Fibroblast of lung (primary cell): ENCODE measurements around the gene CD248. TPM values are rescaled to one million over a fixed set of nuclear protein-coding genes. Genes with fewer than 3 reads are reported as not detected.

Experiments
- DNase-seq, 2 donors: peaks; one replicate each; pipeline versions ENCODE4 v3.0.0 to v3.0.0-alpha.2; 2010; ENCODE audit warnings: low read depth in 2 of 2
- H2AFZ ChIP-seq: 2 replicates; pipeline ENCODE4 v1.5.1; 2012; ENCODE audit warnings: low read length, control low read depth, inconsistent platforms
- H3K27ac ChIP-seq: 2 replicates; pipeline ENCODE4 v1.5.1; 2011; ENCODE audit warnings: low read length, control low read depth; ENCODE audit not compliant: insufficient read depth
- H3K27me3 ChIP-seq: 2 replicates; pipeline ENCODE4 v1.5.1; 2011; ENCODE audit warnings: mild to moderate bottlenecking, low read length; ENCODE audit not compliant: control insufficient read depth, insufficient read depth
- H3K36me3 ChIP-seq: 2 replicates; pipeline ENCODE4 v1.5.1; 2011; ENCODE audit warnings: low read length; ENCODE audit not compliant: control insufficient read depth, insufficient read depth
- H3K4me1 ChIP-seq: 2 replicates; pipeline ENCODE4 v1.5.1; 2011; ENCODE audit warnings: low read length; ENCODE audit not compliant: control insufficient read depth, insufficient read depth; ENCODE audit errors: extremely low read depth
- H3K4me2 ChIP-seq: 2 replicates; pipeline ENCODE4 v1.5.1; 2011; ENCODE audit warnings: low read length, control low read depth; ENCODE audit not compliant: insufficient read depth; ENCODE audit errors: extremely low read depth
- H3K4me3 ChIP-seq, 4 experiments: fragments of 200-600 bp in 1 of 4; sonication (generic) in 1 of 4; replicated peaks in 1 of 4; 2 replicates each; pipeline ENCODE4 v1.5.1; 2011 to 2016; ENCODE audit warnings: low read length in 4 of 4, low read depth in 3 of 4, mild to moderate bottlenecking in 3 of 4, control low read depth in 2 of 4, inconsistent platforms in 1 of 4, mixed read lengths in 1 of 4; ENCODE audit not compliant: insufficient read depth in 1 of 4; ENCODE audit errors: control extremely low read depth in 1 of 4
- H3K79me2 ChIP-seq: 2 replicates; pipeline ENCODE4 v1.5.1; 2012; ENCODE audit warnings: mild to moderate bottlenecking, low read length, inconsistent platforms; ENCODE audit not compliant: control insufficient read depth, insufficient read depth
- H3K9ac ChIP-seq: 2 replicates; pipeline ENCODE4 v1.5.1; 2011; ENCODE audit warnings: mild to moderate bottlenecking, low read length, control low read depth; ENCODE audit not compliant: insufficient read depth
- H3K9me3 ChIP-seq: 2 replicates; pipeline ENCODE4 v1.5.1; 2012; ENCODE audit warnings: low read depth, low read length; ENCODE audit not compliant: control insufficient read depth, insufficient read depth
- H4K20me1 ChIP-seq: 2 replicates; pipeline ENCODE4 v1.5.1; 2011; ENCODE audit warnings: low read length; ENCODE audit not compliant: control insufficient read depth, insufficient read depth; ENCODE audit errors: extremely low read depth
- CTCF ChIP-seq, 2 donors: IDR thresholded peaks in 1 of 2; conservative IDR thresholded peaks in 1 of 2; 1 replicate in 1 of 2; 2 replicates in 1 of 2; pipeline ENCODE4 v1.5.1; 2011 to 2012; ENCODE audit warnings: low read length in 2 of 2, control low read depth in 1 of 2, inconsistent platforms in 1 of 2, low read depth in 1 of 2, mild to moderate bottlenecking in 1 of 2
- EZH2 ChIP-seq: IDR thresholded peaks from 2 replicates; pipeline ENCODE4 v1.5.1; 2012; ENCODE audit warnings: low read length, control low read depth, mild to moderate bottlenecking; ENCODE audit errors: missing control alignments
- polyA plus RNA-seq, 2 donors: library from polyadenylated mRNA; depleted of rRNA in 1 of 2; stranded (reverse) in 1 of 2; unstranded in 1 of 2; fragments of >200 nt; gene quantifications; 2 replicates each; pipeline ENCODE4 v1.2.1, GENCODE V29; 2011 to 2012; ENCODE audit warnings: missing spikeins in 1 of 2
- total RNA-seq: library from RNA; depleted of rRNA; stranded (reverse); fragments of >200 nt; gene quantifications from 2 replicates; pipeline ENCODE4 v1.2.1, GENCODE V29; 2014

CD248 gene
- total and polyA plus RNA-seq, 2 donors (not counting 1 experiment from before 2014, with no cell fraction given) = 95.6 to 132 TPM

GRCh38 chr11:66299186-66299585 is 17.7 kb downstream of the CD248 start:
- Histone ChIP-seq H3K79me2 (no peaks in the 10 kb centered on the region), H3K36me3 (no peaks in the 10 kb centered on the region), H3K27ac (no peak overlapping the region), H4K20me1 (no peaks in the 10 kb centered on the region), H3K4me1 (no peaks in the 10 kb centered on the region), H2AFZ (no peak overlapping the region), H3K4me2 (no peak overlapping the region), H3K4me3 (no peak overlapping the region), H3K9me3 (no peaks in the 10 kb centered on the region), H3K27me3 (peaks cover 13% of the 10 kb centered on the region), H3K9ac (no peak overlapping the region)
- TF ChIP-seq CTCF (conservative IDR thresholded peaks at IDR 0.05 in 1 of 2, IDR thresholded peaks at IDR 0.05 in 1 of 2; ENCODE audit: low read depth in 1 of 2, low read length in 2 of 2) = no peak
- no peak for TF ChIP-seq EZH2
- no peak for DNase-seq

GRCh38 chr11:66297610-66298009 is 19.2 kb downstream of the CD248 start:
- Histone ChIP-seq H3K79me2 (no peaks in the 10 kb centered on the region), H3K4me1 (no peaks in the 10 kb centered on the region), H3K27me3 (peaks cover 21% of the 10 kb centered on the region), H3K4me3 (no peak overlapping the region), H4K20me1 (no peaks in the 10 kb centered on the region), H2AFZ (no peak overlapping the region), H3K9me3 (no peaks in the 10 kb centered on the region), H3K36me3 (no peaks in the 10 kb centered on the region), H3K4me2 (no peak overlapping the region), H3K27ac (no peak overlapping the region), H3K9ac (no peak overlapping the region)
- DNase-seq = no peak
- TF ChIP-seq EZH2 (no peak), CTCF (conservative IDR thresholded peaks at IDR 0.05 in 1 of 2, IDR thresholded peaks at IDR 0.05 in 1 of 2; ENCODE audit: low read depth in 1 of 2, low read length in 2 of 2) (no peak)

- no peaks in the 10 kb centered on the region for H4K20me1 ChIP-seq
- peaks cover 37% of the 10 kb centered on the region for H3K27me3 ChIP-seq
- no peak for TF ChIP-seq CTCF (conservative IDR thresholded peaks at IDR 0.05 in 1 of 2, IDR thresholded peaks at IDR 0.05 in 1 of 2; ENCODE audit: low read depth in 1 of 2, low read length in 2 of 2)
- TF ChIP-seq EZH2 = no peak
- no peak overlapping the region for H3K9ac ChIP-seq
- no peak overlapping the region for H3K4me3 ChIP-seq
- H2AFZ ChIP-seq = no peak overlapping the region
- DNase-seq = no peak
- H3K36me3 ChIP-seq = no peaks in the 10 kb centered on the region
- no peak overlapping the region for H3K4me2 ChIP-seq
- no peak overlapping the region for H3K27ac ChIP-seq
- no peaks in the 10 kb centered on the region for H3K9me3 ChIP-seq
- peaks cover 3% of the 10 kb centered on the region for H3K4me1 ChIP-seq
- no peaks in the 10 kb centered on the region for H3K79me2 ChIP-seq
Measured at GRCh38 chr11:66294626-66295620, 21.9 kb downstream of the CD248 start.
